ENCODE results near the gene NEURL1.
"Not testable (repeated sequence)": the region's sequence is repeated elsewhere in the genome, so short reads cannot be mapped to it uniquely, and the experiment has no call there.

Gene NEURL1

DNA sequence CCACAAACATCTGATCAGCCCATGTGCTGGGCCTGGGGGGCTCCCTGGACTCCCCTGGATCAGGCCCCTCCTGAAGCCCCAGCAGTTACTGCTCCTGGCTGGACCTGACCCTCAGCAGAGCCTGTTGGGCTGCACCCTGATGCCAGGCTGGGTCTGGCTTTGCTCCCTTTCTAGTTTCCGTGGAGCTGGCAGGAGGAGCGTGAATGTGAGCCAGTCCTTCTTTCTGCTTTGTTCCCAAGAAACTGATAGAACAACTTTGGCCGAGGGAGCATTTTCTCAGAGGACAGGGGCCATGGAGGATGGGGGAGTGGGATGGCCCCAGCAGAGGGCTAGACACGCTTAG is 128.2 kb downstream of the NEURL1 start:
- no peak for DNase-seq (ENCODE audit: low read depth in 2 of 2)

DNA sequence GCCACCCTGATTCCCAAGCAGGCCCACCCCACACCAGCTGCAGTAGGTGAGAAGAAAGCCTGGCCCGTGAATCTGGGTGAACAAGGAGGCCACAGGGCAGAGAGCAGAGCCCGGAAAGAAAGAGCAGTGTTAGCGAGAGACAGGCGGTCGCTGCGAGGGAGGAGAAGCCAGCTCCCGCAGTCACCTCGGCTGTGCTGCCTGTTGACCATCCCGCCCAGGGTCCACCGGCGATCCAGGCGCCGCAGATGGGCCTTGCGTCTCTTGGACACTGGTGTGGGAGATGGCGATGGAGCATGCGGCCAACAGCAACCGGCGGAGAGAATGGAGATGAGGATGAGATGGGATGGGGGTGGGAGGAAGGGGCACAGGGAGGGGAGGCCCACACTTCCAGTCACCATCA is 128.8 kb downstream of the NEURL1 start:
- DNase-seq (ENCODE audit: low read depth in 2 of 2): no peak

DNA sequence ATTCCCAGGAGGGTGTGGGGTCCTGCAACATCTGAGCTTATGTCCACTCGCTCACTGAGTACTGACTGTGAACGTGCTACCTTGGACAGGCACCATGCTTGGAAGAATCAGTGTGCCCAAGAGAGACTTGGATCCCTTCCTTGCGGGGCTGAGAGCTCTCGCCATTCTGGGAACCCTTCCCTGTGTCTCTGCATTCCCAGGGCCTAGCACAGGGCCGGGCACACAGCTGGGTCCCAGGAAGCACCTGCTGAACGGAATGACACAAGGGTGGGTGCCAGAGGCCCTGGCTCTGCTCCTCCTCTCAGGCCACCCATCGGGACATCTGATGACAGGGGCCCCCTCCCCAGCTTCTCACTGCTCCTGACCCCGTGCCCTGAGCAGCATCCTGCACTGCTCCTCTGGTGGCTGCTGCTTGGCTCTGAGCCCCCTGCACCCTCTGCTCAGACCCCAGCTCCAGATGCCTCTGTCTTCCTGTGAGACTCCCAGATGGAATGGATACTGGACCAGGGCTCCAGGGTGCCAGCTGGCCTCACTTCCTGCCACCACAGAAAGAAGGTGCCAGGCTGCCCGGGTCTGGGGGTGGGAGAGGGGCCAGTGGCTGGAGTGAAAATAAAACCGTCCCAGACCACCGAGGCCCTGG is 129.6 kb downstream of the NEURL1 start:
- no peak for DNase-seq (ENCODE audit: low read depth in 2 of 2)

DNA sequence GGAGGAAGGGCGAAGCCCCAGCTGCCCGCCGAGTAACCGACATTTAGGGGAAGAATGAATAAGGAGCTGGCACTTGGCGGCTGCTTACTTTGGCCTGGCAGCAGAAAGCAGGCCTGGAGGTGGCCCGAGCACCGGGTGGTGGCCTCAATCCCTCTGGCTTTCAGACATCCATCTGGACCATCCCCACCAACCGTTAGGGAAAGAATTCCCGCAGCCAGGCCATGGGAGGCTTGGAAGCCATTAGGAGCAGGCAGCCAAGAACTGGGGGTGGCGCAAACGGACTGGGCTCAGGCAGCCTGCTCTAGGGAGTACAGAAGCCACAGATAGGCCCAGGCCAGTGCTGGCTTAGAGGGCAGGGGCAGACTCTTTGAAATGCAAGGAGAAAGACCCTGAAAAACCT is 132.7 kb downstream of the NEURL1 start:
- no peak for DNase-seq (ENCODE audit: low read depth in 2 of 2)

DNA sequence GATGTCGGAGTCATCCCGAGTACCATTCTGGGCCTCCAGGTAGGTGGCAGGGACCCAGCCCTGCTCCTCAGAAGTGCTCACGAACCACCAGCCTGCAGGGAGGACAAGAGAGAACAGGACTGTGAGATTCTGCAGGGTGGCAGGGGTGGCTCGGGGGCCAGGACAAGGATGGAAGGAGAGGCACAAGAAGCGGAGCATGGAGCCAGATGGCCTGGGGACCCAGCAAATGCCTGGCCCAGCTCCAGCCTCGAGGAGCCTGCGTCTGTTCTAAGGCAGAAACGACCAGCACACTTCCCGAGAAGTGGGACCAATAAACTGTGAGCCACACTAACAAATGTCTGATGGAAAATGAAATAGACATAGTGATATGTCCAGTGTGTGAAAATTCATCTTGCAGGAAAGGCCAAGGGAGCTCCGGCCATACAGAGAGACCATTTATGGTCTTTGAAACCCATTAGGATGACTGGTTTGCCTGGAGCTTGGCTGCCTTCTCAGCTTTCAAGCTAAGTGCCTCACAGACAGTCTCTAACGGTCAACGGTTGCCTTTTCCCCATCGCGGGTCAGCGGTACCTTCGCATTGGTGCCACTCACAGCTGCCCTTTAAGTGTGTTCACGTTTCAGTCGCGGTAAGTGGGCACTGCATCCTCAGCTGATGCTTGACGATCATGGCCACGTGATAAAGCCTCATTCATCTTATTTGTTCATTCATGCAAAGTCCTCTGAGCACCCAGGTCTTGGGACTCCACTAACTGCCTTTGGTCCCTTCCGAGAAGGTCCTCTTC is 133.8 kb downstream of the NEURL1 start:
- DNase-seq (ENCODE audit: low read depth in 2 of 2): no peak

DNA sequence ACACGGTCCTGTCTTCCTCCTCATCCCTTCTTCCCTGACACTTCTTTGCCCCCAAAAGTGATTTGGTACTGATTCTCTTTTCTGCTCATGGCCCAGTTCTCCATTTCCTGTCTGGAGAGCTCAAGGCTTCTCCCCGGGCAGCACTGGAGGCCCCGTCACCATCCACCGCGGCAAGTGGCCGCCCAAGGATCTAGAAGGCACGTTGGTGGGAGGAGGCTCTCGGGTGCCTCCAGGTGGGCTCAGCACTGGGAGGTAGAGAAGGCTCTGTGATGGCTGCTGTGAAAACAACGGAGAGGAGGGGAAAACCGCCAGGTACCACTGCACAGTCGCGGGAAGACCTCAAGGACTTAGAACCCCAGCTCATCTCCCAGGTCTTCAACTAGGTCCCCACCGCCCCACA is 134.4 kb downstream of the NEURL1 start:
- DNase-seq (ENCODE audit: low read depth in 2 of 2): no peak

DNA sequence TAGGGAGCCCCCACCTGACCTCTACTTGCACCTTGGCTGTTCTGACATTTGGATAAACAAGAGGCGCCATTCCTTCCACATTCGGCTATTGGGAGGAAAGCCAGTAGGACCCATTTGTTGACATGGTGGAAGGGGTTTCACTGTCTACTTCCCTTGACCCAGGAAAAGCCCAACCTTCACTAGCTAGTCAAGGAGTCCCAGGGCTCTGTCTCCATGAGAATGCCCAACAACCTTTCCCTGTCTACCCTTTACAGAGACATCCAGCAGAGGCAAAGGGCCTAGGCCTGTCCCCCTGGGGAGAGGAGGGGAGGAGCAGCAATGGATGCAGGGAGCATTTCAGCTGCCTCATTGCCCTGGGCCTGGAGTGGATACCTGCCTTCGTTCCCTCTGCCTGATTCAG is 136.1 kb downstream of the NEURL1 start:
- DNase-seq (ENCODE audit: low read depth in 2 of 2): no peak

DNA sequence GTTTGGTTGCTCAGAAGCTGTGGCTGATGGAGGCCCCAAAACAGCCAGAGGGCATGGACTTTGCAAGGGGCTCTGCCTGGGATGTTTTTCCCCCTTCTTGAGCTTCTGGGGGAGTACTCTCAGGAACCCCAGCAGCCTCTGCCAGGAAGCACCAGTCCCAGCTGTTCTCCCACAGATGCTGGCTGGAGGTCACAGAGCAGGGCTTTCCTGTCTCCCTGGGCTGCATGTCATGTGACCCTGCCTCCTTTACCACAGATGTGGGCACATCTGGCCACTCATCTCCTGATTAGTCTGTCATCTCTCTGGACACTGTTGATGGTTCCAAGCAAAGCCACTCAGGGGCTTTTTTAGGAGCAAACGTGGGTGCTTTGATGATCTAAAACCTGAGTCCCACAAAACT is 136.7 kb downstream of the NEURL1 start:
- DNase-seq (ENCODE audit: low read depth in 2 of 2): no peak

DNA sequence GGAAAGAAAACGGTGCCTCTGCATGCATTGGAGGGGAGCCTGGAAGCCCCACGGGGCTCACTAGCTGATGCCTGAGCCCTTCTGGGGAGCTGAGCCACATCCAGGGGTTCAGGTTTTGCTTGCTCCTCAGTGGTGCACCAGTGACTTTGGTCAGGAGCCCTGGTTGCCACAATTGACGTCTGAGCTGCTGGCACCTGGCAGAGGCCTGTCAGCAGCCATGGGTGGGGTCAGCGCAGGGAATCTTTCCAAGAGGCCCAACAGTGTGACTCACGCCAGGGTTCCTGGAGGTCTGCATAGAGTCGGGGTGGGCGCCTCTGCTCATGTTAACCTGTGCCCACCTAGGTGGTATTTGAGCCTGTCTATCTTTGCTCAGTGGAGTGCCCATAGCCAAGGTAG is 138.7 kb downstream of the NEURL1 start:
- DNase-seq (ENCODE audit: low read depth in 2 of 2): no peak

DNA sequence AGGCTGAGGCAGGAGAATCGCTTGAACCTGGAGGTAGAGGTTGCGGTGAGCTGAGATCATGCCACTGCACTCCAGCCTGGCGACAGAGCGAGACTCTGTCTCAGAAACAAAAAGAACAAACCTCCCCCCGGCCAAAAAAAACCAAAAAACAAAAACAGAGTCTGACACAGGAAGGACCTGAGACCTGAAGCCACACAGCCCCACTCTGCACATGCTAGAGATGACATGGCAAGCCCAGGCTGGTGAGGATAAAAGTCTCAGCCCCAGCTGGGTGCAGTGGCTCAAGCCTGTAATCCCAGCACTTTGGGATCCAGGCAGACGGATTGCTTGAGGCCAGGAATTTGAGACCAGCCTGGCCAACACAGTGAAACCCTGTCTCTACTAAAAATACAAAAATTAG is 139.4 kb downstream of the NEURL1 start:
- DNase-seq (ENCODE audit: low read depth in 2 of 2): not testable (repeated sequence)

DNA sequence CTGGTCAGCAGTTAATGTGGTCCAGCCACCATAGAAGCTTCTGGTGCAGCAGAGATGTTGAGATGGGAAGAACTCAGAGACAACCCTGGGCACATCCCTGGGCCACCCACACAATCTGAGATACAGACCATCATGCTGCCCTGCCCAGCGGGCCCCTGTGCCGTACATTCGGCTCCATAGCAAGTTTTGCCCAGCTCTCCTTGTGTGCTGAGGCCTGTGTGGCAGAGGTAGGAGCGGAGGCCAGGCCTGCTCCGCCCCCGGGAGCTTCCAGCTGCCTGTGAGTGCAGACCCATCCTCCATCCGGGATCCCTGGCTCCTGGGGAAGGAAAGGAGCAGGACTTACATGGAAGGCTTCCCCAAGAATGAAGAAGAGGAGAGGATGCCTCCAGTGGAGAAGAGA is 140.3 kb downstream of the NEURL1 start:
- DNase-seq (ENCODE audit: low read depth in 2 of 2): no peak

DNA sequence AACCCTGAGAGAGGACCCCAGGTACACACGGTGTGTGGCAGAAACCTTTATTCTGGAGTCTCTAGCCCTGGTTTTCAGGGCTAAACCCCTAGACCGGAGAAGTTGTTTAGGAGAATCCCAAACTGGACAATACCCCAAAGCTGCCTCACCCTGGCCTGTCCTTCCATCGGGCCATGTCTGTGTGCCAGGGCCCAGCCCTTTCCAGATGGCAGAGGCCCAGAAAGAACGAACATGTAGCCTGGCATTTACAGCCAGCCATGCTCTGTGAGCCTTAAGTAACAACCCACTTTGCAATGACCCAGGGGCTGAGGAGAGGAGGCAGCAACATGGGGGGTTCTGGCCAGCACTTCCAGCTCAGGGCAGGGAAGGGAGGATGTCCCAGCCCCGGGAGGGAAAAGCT is 142.1 kb downstream of the NEURL1 start:
- no peak for DNase-seq (ENCODE audit: low read depth in 2 of 2)

DNA sequence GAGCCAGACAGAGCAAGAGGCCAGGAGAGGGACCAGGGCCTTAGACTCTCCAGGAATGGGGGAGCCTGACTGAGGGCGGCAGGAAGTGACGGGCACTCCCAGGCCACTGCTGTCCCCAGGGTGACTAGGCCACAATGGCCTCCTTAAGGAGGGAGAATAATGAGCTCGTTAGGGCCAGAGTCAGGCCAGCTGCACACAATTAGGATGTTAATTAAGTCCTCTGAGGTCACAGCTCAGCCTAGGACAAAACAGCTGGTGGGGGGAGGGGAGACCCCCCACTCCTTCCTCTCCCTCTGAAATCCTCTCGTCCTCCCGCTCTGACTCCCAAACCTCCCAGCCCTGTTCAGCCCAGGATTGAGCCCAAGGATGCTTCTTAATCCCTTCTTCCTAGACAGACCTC is 143.0 kb downstream of the NEURL1 start:
- DNase-seq (ENCODE audit: low read depth in 2 of 2): no peak

DNA sequence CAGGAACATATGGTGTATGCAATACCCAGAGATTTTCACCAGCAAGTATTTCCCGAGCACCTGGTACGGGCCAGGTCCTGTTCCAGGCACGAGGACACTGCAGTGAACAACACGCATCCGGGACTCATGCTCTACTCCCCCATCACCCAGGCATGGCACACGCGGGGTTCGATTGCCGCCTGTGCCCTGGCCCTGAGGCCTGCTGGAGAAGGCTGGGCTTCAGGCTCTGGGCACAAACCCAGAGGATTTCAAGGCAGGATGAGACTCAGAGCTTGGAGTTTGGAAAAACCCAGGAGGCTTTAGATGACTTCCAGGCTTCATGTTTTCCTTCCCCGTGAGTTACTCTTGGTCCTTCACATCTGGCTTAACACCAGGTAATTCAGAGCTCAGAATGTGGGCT is 143.5 kb downstream of the NEURL1 start:
- no peak for DNase-seq (ENCODE audit: low read depth in 2 of 2)

DNA sequence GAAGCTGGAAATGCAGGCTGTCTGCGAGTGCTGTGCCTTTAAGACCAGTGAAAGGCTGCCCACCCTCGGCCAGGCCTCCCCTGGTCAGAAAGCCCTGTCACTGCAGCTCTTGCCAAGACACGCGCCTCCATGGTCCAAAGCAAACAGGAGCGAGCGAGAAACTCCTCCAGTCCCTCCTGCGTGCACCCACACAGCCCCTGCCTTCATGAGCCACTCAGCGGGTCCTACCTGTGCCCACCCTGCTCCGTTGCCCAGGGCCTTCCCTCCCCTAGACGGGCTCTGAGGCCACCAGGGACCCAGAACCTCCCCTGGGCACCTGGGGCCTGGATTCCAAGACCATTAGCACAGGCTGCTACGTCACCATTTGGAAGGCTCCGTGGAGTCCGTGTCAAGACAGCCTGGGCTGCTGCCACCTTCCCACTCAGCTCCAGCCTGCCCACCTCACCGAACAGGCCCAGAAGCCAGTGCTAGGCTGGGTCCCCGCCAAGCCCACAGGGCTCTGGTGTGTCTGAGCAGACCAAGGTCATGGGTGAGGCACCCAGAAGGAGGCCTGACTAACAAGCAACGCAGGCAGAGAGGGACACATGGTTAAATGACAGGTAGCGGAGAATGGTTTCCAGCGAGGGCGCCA is 144.5 kb downstream of the NEURL1 start:
- no peak for DNase-seq (ENCODE audit: low read depth in 2 of 2)

DNA sequence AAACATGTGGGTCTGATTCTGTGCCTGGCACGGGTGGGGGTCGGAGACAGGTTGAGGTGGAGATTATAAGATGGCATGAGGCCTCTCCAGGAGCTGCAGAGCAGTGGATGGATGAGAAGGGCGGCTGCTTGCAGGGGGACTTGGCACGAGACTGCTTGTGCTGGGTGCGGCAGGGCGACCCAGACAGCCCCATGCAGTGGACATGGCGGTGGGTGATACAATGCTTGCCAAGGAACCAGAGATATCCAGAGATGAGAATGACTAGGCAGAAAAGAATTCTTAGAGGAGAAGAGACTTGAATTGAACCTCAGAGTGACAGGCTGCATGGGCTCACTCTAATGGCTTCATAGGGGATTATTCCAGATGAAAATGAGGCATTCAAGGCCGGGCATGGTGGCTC is 145.4 kb downstream of the NEURL1 start:
- no peak for DNase-seq (ENCODE audit: low read depth in 2 of 2)

DNA sequence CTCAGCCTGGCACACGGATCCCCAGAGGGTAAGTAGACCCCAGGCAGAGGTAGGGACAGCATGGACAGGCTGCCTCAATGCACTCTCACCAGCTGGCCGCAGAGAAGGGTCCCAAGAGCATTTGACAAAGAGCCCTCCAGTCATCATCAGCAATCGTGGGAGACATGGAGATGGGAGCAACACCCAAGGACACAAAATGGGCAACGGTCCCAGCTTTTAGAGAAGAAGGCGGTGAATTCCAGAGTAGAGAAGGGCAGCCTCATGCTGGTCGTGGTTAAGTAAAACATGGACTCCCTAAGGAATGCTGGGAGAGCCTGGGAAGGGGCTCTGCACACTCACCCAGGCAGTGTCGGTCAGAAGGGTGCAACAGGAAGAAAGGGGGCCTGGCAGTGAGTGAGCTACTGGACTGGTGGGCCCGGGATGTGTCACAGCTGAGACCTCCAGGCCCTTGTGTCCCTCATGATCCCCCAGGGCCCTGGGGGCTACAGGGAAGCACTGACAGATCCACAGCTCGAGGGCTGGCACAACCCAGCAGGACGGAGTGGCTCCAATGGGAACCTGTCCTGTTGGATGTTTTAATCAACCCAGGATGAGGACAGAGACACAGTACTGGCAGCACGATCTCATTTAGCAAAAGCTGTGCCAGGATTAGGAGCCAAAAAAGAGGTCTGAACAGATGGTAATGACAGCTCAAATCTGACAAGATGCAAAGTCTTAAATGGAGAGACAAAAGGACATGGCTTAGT is 147.1 kb downstream of the NEURL1 start:
- no peak for DNase-seq (ENCODE audit: low read depth in 2 of 2)

DNA sequence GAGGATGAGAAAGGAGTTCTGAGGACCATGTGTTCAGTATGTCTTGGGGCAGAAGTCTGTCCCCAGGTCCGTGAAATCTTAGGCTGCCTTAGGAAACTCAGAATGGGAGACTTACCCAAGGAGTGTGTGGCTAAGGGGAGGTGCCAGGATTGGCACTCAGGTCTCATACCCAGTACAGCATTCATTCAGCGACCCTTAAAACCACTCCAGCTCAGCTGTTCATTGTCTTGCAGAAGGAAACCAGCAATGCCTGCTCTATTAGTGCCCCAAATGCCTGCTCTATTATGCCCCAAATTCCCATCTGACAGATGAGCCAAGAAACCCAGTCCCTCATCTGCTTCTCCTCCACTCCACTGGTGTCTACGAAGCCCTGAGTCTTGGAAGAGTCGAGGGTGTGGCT is 147.8 kb downstream of the NEURL1 start:
- no peak for DNase-seq (ENCODE audit: low read depth in 2 of 2)

All from stimulated activated CD8-positive, alpha-beta memory T cell treated with anti-CD3 and anti-CD28 coated beads, Interleukin-2, amount 100 ng/mL, for 48 hours (primary cell).